ENCODE measurements around the gene TFB1M.

Gene TFB1M

GRCh38 chr6:155267411-155267810 lies 46.9 kb downstream of the TFB1M start:
- no peak for DNase-seq (ENCODE audit: low spot score)
- TF ChIP-seq CTCF (IDR thresholded peaks at IDR 0.05; ENCODE audit: extremely low read depth, missing control alignments), result no peak

GRCh38 chr6:155265843-155266535 lies 48.3 kb downstream of the TFB1M start:
- TF ChIP-seq CTCF (IDR thresholded peaks at IDR 0.05; ENCODE audit: extremely low read depth, missing control alignments), result no peak
- DNase-seq (ENCODE audit: low spot score), result no peak

GRCh38 chr6:155264693-155265320 lies 49.5 kb downstream of the TFB1M start:
- no peak for TF ChIP-seq CTCF (IDR thresholded peaks at IDR 0.05; ENCODE audit: extremely low read depth, missing control alignments)
- no peak for DNase-seq (ENCODE audit: low spot score)

- no peak for TF ChIP-seq CTCF (IDR thresholded peaks at IDR 0.05; ENCODE audit: extremely low read depth, missing control alignments)
- no peak for DNase-seq (ENCODE audit: low spot score)
Measured at GRCh38 chr6:155263373-155264063, 50.8 kb downstream of the TFB1M start, which contains the start of gene CLDN20. TSS of gene CLDN20 (plus strand) at chr6:155264013. CDS start at chr6:155275720, 11,707 bp downstream.

- no peak for TF ChIP-seq CTCF (IDR thresholded peaks at IDR 0.05; ENCODE audit: extremely low read depth, missing control alignments)
- DNase-seq (ENCODE audit: low spot score), result no peak
Measured at GRCh38 chr6:155262655-155263054, 51.6 kb downstream of the TFB1M start.

GRCh38 chr6:155261111-155261900 lies 53.0 kb downstream of the TFB1M start:
- DNase-seq (ENCODE audit: low spot score), result no peak
- TF ChIP-seq CTCF (IDR thresholded peaks at IDR 0.05; ENCODE audit: extremely low read depth, missing control alignments), result no peak

All from GM20000 (cell line).